C4-2B (cell line): Measurements from ENCODE around the gene TMEM109.

Source experiments
- H3K27ac ChIP-seq: fragments of 450-650 bp; 2 replicates; pipeline ENCODE4 v1.5.1; 2017
- ZFX ChIP-seq: fragments of 450-650 bp; IDR thresholded peaks from 2 replicates; pipeline ENCODE4 v1.6.1; 2017
- TF ChIP-seq, protein P1 (sequence below): fragments of 450-650 bp; conservative IDR thresholded peaks from 2 replicates; pipeline ENCODE4 v1.5.1; 2017; ENCODE audit warnings: mild to moderate bottlenecking

Gene TMEM109

DNA sequence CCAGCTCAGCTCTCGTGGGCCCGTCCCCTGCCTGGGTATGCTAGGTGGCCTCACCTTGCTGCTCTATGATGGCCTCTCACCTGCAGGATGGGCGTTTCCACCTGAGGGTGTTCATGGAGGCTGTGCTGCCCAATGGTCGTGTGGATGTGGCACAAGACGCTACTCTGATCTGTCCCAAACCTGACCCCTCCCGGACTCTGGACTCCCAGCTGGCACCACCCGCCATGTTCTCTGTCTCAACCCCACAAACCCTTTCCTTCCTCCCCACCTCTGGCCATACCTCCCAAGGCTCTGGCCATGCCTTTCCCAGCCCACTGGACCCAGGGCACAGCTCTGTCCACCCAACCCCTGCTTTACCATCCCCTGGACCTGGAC lies 44.5 kb upstream of the TMEM109 start:
- H3K27ac ChIP-seq: no peak overlapping the region; the same call in 1 of the 2 replicates
- TF ChIP-seq, protein P1, sequence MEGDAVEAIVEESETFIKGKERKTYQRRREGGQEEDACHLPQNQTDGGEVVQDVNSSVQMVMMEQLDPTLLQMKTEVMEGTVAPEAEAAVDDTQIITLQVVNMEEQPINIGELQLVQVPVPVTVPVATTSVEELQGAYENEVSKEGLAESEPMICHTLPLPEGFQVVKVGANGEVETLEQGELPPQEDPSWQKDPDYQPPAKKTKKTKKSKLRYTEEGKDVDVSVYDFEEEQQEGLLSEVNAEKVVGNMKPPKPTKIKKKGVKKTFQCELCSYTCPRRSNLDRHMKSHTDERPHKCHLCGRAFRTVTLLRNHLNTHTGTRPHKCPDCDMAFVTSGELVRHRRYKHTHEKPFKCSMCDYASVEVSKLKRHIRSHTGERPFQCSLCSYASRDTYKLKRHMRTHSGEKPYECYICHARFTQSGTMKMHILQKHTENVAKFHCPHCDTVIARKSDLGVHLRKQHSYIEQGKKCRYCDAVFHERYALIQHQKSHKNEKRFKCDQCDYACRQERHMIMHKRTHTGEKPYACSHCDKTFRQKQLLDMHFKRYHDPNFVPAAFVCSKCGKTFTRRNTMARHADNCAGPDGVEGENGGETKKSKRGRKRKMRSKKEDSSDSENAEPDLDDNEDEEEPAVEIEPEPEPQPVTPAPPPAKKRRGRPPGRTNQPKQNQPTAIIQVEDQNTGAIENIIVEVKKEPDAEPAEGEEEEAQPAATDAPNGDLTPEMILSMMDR: no peak
- TF ChIP-seq ZFX: no peak

DNA sequence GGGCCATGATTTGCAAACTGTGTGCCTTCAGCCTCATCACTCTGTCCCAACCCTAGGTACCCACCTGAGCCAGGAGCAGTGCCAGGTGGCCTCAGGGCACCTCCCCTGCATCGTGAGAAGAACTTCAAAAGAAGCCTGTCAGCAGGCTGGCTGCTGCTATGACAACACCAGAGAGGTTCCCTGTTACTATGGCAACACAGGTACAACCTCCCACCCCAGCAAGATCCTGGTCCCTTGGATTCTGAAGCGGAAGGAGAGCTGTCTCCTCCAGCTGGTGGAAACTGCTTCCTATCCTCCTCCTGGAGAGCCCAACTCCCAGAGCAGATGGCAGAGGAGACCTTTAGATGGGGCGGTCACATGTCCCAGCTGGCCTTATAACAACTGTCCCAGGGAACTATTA lies 43.7 kb upstream of the TMEM109 start:
- no peak overlapping the region for H3K27ac ChIP-seq
- TF ChIP-seq ZFX: no peak
- TF ChIP-seq, protein P1: no peak

DNA sequence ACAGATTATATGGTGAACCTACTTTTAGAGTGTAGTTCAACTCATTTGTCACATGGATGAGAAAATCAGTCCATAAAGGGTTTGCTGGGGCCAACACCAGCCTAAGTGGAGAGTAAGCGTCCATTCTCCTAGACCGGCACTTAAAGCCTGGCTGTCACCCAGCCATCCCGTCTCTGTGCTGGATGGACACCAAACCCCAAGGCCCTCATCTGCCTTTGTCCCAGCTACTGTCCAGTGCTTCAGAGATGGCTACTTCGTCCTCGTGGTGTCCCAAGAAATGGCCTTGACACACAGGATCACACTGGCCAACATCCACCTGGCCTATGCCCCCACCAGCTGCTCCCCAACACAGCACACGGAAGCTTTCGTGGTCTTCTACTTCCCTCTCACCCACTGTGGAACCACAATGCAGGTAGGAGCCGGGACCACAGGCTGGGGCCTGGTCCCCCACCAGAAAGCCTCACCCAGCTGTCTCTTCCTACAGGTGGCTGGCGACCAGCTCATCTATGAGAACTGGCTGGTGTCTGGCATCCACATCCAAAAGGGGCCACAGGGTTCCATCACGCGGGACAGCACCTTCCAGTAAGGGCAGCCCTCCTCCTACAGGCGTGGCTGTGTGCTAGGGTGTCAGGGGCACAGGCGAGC lies 43.1 kb upstream of the TMEM109 start:
- no peak overlapping the region; the same call in 1 of the 2 replicates for H3K27ac ChIP-seq
- TF ChIP-seq ZFX: no peak
- TF ChIP-seq, protein P1: no peak

DNA sequence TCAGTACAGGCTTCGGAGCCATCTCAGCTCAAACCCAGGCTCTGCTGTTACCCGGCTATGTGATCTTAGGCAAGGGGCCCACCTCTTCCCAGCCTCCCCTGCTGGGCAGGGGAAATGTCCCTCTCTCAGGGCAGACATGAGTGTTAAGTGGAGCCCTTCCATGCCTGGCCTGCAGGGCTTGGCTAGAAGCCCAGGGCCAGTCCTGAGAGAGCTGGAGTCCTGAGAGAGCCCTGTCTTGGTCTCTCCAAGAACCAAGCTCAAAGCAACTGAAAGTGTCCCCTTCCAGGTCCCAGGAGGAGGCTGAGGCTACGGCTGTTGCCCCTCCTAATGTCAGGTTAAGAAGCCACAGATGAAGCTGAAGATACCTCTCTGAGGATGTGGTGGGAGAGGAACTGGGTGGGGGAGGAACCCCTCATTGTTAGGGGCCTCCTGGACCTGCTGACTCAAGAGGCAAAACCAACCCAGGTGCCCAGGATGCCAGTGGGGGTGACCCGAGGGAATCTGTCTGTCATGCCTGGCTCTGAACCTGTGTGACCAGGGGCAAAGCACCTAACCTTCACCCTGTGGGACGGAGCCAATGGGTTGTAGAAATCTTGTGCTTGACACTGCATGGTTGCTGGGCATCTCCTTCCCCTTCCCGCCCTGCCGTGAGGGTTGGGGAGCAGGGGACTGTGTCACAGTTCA lies 42.4 kb upstream of the TMEM109 start:
- H3K27ac ChIP-seq: no peak overlapping the region; the same call in 1 of the 2 replicates
- TF ChIP-seq, protein P1: no peak
- no peak for TF ChIP-seq ZFX

DNA sequence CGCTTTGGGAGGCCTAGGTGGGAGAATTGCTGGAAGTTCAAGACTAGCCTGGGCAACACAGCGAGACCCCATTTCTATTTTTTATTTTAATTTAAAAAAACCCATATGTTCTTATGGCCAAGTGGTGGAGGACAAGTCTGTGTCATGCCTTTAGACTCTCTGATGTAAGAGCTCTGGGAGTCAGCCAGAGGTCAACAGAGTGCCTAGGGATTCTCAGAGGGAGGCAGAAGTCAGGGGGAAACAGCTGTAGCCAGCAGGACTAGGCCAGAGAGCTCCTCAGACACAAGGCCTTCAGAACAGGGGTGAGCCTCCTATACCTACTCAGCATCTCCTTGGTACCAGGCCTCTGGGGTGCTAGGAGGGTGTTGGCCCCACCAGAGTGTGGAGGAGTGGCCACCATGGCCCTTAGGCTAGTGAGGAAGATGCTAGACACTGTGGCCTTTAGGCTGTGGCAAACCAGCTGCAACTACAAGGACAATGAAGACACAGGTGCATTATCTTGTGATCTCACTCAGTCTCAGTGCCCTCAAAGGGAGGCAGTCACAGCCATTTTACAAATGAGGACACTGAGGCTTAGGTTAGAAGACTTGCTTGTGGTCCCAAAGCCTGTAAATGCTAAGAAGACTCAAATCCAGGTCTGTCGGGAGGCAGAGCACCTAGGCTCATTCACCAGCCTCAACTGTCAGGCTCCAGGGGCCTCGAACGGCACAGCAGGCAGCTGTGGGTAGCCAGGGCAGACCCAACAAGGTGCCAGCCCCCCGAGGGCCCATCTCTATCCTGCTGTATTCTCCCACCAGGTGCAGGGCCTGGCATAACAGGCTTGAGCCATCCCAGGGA lies 41.6 kb upstream of the TMEM109 start:
- TF ChIP-seq, protein P1: no peak
- TF ChIP-seq ZFX: no peak
- no peak overlapping the region for H3K27ac ChIP-seq

DNA sequence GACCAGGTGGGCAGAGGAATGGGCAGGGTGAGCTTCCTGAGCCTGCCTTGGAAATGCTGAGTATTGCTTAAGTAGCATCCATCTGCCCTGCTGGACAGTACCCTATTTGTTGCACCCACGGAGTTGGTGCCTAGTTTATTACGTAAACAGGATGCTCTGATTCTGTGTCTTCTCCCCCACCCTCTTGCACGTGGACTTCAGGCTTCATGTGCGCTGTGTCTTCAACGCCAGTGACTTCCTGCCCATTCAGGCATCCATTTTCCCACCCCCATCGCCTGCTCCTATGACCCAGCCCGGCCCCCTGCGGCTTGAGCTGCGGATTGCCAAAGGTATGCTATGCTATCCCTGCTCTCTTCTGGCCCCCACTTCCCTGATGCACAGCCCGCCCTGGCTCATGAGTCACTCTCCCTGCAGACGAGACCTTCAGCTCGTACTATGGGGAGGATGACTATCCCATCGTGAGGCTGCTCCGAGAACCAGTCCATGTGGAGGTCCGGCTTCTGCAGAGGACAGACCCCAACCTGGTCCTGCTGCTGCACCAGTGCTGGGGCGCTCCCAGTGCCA lies 40.9 kb upstream of the TMEM109 start:
- no peak for TF ChIP-seq ZFX
- TF ChIP-seq, protein P1: no peak
- no peak overlapping the region for H3K27ac ChIP-seq
